HG03442 (cell line): Measurements from ENCODE around the gene NDUFC2.
"Not testable (repeated sequence)": the region's sequence is repeated elsewhere in the genome, so short reads cannot be mapped to it uniquely, and the experiment has no call there.

ENCODE experiments used
- ATAC-seq: cut with Tn5 transposase; IDR thresholded peaks from one replicate; pipeline ENCODE4 v1.9.1; 2021; ENCODE audit warnings: mild to moderate bottlenecking, moderate library complexity; ENCODE audit not compliant: unreplicated experiment

NDUFC2 gene

GRCh38 chr11:78079232-78080083 lies at the start of gene NDUFC2:
TSS of gene NDUFC2 (minus strand) at chr11:78079862. CDS start at chr11:78079744, 118 bp downstream.
- ATAC-seq, result peak; percentile 74

GRCh38 chr11:78127403-78127802 lies 47.7 kb upstream of the NDUFC2 start:
- ATAC-seq, result no peak

GRCh38 chr11:78112582-78113275 lies 33.1 kb upstream of the NDUFC2 start:
- peak; percentile 57 for ATAC-seq

- no peak for ATAC-seq
Measured at GRCh38 chr11:78111298-78111697, 31.6 kb upstream of the NDUFC2 start.

DNA sequence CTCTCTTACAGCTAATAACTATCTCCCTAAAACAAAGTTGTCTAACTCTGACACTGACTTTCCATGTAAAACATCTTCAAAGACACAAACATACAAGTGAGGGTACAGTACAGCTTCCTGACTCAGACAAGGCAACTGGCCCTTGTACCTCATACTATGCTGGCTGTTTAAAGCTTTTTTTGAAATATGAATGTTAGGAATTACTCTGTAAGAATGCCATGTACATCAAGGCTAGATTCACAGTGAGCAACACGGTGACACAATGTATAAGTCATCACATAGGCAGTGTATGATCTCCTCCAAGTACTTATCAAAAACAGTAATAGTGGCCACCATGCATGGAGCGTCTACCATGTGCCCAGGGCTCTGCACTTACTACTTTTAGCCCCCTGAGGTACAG lies 31.2 kb upstream of the NDUFC2 start:
- ATAC-seq, result no peak

- no peak for ATAC-seq
Measured at GRCh38 chr11:78110351-78110750, 30.7 kb upstream of the NDUFC2 start.

GRCh38 chr11:78109081-78110015 lies 29.7 kb upstream of the NDUFC2 start:
- ATAC-seq, result no peak

DNA sequence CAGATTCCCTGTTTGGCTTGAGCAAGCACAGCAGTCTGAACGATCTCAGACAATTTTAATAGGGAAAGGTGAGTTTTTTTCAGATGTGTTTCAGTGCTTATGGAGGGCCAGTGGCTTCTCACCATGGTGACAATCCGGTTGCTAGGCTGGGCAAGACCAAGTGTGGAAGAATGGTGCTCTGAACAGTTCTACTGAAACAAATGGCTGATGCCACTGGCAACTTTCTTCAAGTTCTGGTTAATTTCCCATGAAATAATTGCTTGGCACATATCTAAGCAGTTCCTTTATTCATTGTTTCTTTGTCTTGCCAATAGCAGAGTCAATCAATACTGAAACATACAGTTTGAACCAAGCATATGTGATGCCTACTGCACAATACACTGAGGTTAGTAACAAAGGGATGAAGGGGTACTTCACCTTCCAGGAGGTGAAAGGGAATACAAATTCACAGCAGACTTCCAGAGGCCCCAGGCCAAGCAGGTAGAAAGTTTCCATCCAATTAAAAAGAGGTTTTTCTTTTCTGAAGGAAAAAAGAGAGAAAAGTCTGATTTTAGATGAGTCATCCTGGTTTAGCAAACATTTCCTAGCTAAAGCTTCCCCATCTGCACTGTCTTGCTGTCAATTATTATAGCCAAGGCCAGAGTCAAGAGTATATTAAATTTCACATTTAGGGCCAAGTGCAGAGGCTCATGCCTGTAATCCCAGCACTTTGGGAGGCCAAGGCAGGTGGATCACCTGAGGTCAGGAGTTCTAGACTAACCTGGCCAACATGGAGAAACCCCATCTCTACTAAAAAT lies 21.2 kb upstream of the NDUFC2 start:
- ATAC-seq, result no peak

- ATAC-seq, result no peak
Measured at GRCh38 chr11:78100261-78100660, 20.6 kb upstream of the NDUFC2 start.

GRCh38 chr11:78099666-78100065 lies 20.0 kb upstream of the NDUFC2 start:
- ATAC-seq, result no peak

- no peak for ATAC-seq
Measured at GRCh38 chr11:78097666-78098385, 18.2 kb upstream of the NDUFC2 start.

DNA sequence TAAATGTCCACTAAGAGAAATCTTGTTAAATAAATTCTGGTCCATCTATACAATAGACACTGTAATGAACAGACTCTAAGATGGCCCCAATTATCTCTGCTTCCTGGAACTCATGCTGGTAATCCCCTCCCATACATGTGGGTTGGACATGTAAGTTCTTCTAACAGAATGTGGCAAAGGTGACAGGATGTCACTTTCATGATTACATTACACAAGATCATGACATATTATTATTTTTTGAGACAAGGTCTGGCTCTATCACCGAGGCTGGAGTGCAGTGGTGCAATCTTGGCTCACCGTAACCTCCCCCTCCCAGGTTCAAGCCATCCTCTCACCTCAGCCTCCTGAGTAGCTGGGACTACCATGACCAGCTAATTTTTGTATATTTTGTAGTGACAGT lies 14.6 kb upstream of the NDUFC2 start:
- ATAC-seq, result no peak

DNA sequence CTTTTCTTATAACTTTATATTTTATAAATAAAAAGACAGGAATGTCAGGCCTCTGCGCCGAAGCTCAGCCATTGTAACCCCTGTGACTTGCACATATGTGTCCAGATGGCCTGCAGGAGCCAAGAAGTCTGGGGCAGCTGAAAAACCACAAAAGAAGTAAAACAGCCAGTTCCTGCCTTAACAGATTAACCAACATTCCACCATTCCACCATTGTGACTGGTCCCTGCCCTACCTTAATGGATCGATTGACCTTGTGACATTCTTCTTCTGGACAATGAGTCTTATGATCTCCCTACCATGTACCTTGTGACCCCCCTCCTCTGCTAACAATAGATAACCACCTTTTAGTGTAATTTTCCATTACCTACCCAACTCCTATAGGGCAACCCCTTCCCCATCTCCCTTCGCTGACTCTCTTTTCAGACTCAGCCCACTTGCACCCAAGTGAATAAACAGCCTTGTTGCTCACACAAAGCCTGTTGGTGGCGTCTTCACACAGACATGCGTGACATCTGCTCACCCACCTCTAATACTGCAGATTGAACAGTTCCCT lies 6.9 kb upstream of the NDUFC2 start:
- ATAC-seq, result not testable (repeated sequence)

GRCh38 chr11:78085972-78086371 lies 6.3 kb upstream of the NDUFC2 start:
- ATAC-seq, result no peak

DNA sequence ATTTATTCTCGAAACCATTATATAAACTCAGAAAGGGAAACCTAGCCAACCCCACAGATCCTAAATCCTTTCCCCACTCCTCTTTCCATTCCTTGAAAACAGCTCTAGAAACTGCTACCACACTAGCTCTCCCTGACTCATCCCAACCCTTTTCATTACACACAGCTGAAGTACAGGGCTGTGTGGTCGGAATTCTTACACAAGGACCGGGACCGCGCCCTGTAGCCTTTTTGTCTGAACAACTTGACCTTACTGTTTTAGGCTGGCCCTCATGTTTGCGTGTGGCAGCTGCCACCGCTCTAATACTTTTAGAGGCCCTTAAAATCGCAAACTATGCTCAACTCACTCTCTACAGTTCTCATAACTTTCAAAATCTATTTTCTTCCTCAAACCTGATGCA lies 4.8 kb upstream of the NDUFC2 start:
- not testable (repeated sequence) for ATAC-seq

- no peak for ATAC-seq
Measured at GRCh38 chr11:78083021-78083420, 3.4 kb upstream of the NDUFC2 start.

GRCh38 chr11:78082146-78082545 lies 2.5 kb upstream of the NDUFC2 start:
- ATAC-seq, result no peak

DNA sequence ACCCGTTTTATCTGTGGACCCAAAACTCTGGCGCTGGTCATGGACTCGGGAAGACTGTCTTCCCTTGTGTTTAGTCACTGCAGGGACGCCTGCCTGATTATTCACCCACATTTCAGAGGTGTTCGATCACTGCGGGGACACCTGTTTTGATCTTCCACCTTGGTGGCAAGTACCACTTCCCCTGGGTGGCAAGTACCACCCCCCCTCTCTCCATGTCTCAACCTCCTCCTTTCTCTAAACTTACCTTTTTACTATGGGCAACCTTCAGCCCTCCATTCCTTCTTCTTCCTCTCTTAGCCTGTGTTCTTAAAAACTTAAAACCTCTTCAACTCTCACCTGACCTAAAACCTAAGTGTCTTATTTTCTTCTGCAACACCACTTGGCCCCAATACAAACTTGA lies 1.9 kb upstream of the NDUFC2 start:
- no peak for ATAC-seq

- no peak for ATAC-seq
Measured at GRCh38 chr11:78080818-78081495, 1.3 kb upstream of the NDUFC2 start.
